ENCODE data around the gene PGA3.
"Not testable (repeated sequence)": the region's sequence is repeated elsewhere in the genome, so short reads cannot be mapped to it uniquely, and the experiment has no call there.

Gene PGA3

GRCh38 chr11:61202950-61203746 lies at the start of gene PGA3:
TSS of gene PGA3 (plus strand) at chr11:61203515. CDS start at chr11:61203565, 50 bp downstream.
- DNase-seq (ENCODE audit: low read depth in 2 of 3, low spot score in 1 of 3), result not testable (repeated sequence)

DNA sequence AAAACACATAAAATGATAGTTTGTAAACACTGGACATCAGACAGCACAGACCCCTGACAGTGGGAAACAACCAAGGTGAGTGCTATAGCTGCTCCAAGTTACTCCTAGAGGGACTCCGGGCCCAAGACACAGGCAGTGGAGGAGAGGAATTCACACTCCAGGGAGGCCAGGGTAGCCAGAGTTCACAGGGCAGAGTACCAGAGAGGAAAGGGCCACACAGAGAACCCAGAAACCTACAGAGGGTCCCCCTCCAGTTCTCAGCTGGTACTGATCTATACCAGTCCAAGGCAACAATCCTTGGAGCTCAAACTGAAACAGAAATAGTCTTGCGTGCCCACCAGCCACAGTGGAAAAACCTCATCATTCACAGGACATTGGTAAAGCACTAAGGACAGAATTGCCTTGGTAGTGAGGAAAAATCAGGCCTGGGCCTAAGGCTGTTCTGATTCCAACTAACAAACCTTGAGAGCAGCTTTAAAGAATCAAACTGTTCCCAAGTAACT lies 49.7 kb upstream of the PGA3 start:
- DNase-seq (ENCODE audit: low read depth in 2 of 3, low spot score in 1 of 3), result no peak

GRCh38 chr11:61154528-61154927 lies 48.8 kb upstream of the PGA3 start:
- DNase-seq (ENCODE audit: low read depth in 2 of 3, low spot score in 1 of 3), result no peak

GRCh38 chr11:61155312-61155711 lies 48.0 kb upstream of the PGA3 start:
- DNase-seq (ENCODE audit: low read depth in 2 of 3, low spot score in 1 of 3), result no peak

- no peak for DNase-seq (ENCODE audit: low read depth in 2 of 3, low spot score in 1 of 3)
Measured at GRCh38 chr11:61155741-61156140, 47.6 kb upstream of the PGA3 start.

- DNase-seq (ENCODE audit: low read depth in 2 of 3, low spot score in 1 of 3), result no peak
Measured at GRCh38 chr11:61157743-61158142, 45.6 kb upstream of the PGA3 start.

GRCh38 chr11:61158691-61159381 lies 44.5 kb upstream of the PGA3 start:
- DNase-seq (ENCODE audit: low read depth in 2 of 3, low spot score in 1 of 3), result no peak

DNA sequence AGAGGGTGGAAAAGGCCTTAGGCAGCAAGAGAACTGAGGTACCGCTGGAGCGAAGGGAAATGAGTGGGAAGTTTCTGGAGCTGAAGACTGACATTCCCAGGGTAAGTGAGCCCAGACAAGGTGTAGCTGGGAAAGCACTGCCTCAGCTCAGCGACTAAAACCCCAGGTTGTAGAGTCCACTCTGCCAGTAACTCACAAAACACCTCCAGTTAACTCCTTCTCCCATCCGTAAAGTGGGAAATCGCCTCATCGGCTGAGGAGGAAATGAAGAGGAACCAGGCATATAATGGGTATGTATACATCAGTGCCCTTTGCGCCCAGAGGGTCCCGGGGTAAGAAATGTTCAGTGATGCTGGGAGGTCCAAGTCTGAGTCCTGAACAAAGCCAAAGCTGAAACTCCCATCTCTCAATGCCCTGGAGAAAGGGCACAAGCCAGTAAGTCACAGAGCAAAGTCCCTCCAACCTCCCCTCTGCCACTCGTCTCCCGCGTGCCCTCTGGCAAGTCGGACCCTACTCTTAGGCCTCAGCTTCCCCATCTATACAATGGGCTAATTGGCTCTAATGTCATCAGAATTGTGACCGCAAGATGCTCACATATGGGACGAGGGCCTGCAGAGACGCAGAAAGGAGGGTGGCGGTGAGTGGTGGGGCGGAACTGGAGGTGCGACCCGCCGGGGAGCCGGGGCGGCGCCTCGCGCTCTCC lies 42.7 kb upstream of the PGA3 start:
- no peak for DNase-seq (ENCODE audit: low read depth in 2 of 3, low spot score in 1 of 3)

GRCh38 chr11:61161190-61162091 lies 41.9 kb upstream of the PGA3 start, which contains the start of gene VPS37C:
TSS of gene VPS37C (minus strand) at chr11:61161426. CDS start at chr11:61138829, 22,597 bp downstream.
- peak; percentile 87 to 90 (median 90) for DNase-seq (ENCODE audit: low read depth in 2 of 3, low spot score in 1 of 3)

DNA sequence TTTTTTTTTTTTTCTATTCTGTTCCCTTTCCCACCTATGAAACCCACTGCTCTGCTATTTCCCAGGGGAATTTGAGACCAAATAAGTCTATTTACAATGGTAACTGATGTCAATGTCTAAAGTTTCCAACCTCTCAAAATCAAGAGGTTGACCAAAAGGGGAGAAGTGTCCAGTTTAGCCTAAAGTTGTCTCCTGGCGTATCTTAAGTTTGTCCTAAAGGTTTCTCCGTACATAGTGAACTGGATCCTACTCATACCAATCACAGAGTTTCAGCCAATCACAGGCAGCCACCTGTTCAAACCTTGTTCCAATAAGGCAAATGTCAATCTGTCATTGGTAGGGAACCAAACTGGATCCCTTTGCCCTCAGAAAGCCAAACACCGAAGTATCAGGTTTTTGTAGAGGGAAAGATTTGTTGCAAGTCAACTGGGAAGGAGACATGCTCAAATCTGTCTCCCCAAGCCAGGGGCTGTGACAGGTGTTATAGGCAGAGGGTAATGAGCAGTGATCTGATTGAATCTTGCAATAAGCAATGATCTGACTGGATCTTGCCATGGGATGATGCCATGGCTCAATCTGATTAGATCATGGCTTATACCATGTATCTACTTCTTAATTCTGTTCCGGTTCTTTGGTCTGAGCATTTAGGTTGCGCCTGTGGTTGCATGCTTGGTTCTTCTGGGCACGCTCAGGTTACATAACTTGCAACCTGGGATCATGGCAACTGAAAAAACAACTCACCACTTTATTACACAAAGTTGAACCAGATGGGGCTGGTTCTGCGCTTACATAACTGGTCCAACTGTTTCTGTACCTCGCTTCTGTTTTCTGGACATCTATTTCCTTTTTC lies 41.0 kb upstream of the PGA3 start:
- DNase-seq (ENCODE audit: low read depth in 2 of 3, low spot score in 1 of 3), result peak in 1 of 3 donors; percentile 33

GRCh38 chr11:61163021-61163420 lies 40.3 kb upstream of the PGA3 start:
- DNase-seq (ENCODE audit: low read depth in 2 of 3, low spot score in 1 of 3), result no peak

DNA sequence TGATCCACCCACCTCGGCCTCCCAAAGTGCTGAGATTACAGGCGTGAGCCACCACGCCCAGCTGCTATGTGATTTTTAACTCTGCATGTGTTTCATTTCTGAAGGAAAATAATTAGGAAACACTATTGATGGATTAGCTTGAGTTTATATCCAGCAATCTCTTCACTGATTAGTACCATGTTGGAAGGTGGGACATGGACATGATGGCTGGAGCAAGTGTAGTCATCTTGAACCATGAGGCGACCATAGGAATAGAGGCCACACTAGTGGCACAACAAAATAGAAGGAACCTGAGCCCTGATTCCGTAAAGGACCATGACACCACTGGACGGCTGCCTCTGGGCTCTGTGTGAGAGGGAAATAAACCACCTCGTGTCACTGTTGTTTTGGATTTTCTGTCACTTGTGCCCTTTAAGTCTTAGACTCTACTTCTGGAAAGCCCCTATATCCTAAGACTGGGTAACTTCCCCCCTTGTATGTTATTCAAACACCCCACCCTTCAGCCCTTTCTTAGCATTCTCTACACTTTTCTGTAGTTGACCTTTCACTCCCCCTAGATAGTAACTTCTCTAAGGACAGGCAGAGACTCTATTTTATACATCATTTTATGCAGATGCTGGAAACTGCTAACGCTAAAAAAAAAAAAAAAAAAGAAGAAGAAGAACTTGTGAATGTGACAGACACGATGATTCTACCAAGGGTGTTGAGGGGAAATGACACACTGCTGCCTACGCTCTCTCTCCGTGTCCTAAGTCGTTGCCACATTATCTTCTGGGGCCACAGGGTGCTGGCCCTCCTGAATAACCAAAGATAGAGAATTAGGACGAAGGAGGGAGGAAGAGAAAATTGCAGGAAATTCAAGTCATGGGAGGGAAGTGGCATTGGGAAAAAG lies 39.4 kb upstream of the PGA3 start:
- no peak for DNase-seq (ENCODE audit: low read depth in 2 of 3, low spot score in 1 of 3)

DNA sequence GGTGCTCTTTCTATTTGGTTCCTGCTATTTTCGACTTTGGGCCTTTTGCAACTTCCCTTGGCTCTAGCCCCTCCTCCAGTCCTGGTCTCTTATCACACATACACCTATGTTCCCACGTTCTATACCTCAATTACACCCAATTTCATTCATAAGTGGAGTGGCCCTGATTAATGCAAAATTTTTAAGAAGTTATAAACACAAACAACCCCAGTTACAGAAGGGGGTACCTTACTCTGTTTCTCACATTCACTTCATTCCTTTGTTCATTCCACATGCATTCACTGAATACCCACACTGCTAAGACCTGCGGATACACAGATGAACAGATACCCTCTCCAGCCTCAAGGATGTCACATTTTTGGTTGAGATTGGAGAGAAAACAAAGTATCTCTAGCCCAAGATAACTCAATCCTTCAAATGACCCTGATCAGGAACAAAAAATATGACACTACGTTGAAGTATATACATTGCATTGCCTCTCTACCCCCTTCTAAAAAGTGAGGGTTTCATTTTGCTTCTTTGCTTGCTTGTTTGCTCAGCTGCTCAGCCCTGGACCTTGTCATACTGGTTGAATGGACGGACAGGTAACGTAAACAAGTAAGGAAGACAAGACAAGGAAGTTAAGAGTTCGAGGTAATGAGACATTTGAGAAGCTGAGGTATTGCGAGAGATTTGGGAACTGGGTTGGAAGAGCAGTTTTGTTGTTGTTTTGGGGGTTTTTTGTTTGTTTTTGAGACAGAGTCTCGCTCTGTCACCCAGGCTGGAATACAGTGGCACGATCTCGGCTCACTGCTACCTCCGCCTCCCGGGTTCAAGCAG lies 38.5 kb upstream of the PGA3 start:
- DNase-seq (ENCODE audit: low read depth in 2 of 3, low spot score in 1 of 3), result no peak

- not testable (repeated sequence) for DNase-seq (ENCODE audit: low read depth in 2 of 3, low spot score in 1 of 3)
Measured at GRCh38 chr11:61165785-61166184, 37.5 kb upstream of the PGA3 start.

DNA sequence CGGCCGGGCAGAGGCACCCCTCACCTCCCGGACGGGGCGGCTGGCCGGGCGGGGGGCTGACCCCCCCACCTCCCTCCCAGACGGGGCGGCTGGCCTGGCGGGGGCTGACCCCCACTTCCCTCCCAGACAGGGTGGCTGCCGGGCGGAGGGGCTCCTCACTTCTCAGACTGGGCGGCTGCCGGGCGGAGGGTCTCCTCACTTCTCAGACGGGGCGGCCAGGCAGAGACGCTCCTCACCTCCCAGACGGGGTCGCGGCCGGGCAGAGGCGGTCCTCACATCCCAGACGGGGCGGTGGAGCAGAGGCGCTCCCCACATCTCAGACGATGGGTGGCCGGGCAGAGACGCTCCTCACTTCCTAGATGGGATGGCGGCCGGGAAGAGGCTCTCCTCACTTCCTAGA lies 37.0 kb upstream of the PGA3 start:
- not testable (repeated sequence) for DNase-seq (ENCODE audit: low read depth in 2 of 3, low spot score in 1 of 3)

- no peak for DNase-seq (ENCODE audit: low read depth in 2 of 3, low spot score in 1 of 3)
Measured at GRCh38 chr11:61168042-61168688, 35.1 kb upstream of the PGA3 start.

- no peak for DNase-seq (ENCODE audit: low read depth in 2 of 3, low spot score in 1 of 3)
Measured at GRCh38 chr11:61168800-61169199, 34.5 kb upstream of the PGA3 start.

All from stimulated activated CD4-positive, alpha-beta T cell treated with anti-CD3 and anti-CD28 coated beads, Interleukin-12 subunit alpha, Interleukin-12 subunit beta, amount 100 ng/mL, for 48 hours (primary cell).